ENCODE data around the gene CASK.

GRCh38 chrX:41837270-41837944 lies 85.9 kb downstream of the CASK start:
- TF ChIP-seq EZH2 (IDR thresholded peaks at IDR 0.05) (no peak), POLR2AphosphoS5 (IDR thresholded peaks at IDR 0.05; ENCODE audit: borderline replicate concordance, low read depth, low read length) (no peak)
